Muscle layer of duodenum (tissue), 2 donors: Measurements from ENCODE around the gene LHPP.

Experiments
- H3K27ac ChIP-seq: one replicate; pipeline ENCODE4 v1.7.0; 2013; ENCODE audit warnings: mild to moderate bottlenecking, low read length
- H3K27me3 ChIP-seq: one replicate; pipeline ENCODE4 v1.7.0; 2013; ENCODE audit warnings: low read depth, mild to moderate bottlenecking, control low read depth, low read length
- H3K36me3 ChIP-seq, 2 donors: one replicate each; pipeline ENCODE4 v1.7.0; 2013; ENCODE audit warnings: low read length in 2 of 2, control low read depth in 1 of 2, mild to moderate bottlenecking in 1 of 2; ENCODE audit not compliant: insufficient read depth in 2 of 2, control insufficient read depth in 1 of 2
- H3K4me1 ChIP-seq, 2 donors: one replicate each; pipeline ENCODE4 v1.7.0; 2013; ENCODE audit warnings: low read length in 2 of 2, mild to moderate bottlenecking in 2 of 2, control low read depth in 1 of 2, moderate library complexity in 1 of 2; ENCODE audit not compliant: insufficient read depth in 2 of 2, control insufficient read depth in 1 of 2
- H3K4me3 ChIP-seq, 2 donors: one replicate each; pipeline ENCODE4 v1.7.0; 2013; ENCODE audit warnings: low read length in 2 of 2, low read depth in 1 of 2, mild to moderate bottlenecking in 1 of 2
- H3K9me3 ChIP-seq, 2 donors: one replicate each; pipeline ENCODE4 v1.7.0; 2013; ENCODE audit warnings: low read length in 2 of 2, control low read depth in 1 of 2, mild to moderate bottlenecking in 1 of 2; ENCODE audit not compliant: control insufficient read depth in 1 of 2
- donor health status: healthy.

The LHPP gene

GRCh38 chr10:124449170-124450011, 12.2 kb upstream of the LHPP start:
- Histone ChIP-seq H3K4me1 (peaks cover 0 to 36% of the 10 kb centered on the region in 2 donors), H3K27ac (no peak overlapping the region), H3K4me3 (peak overlapping the region in 1 of 2 donors; percentile 53), H3K9me3 (no peaks in the 10 kb centered on the region), H3K36me3 (no peaks in the 10 kb centered on the region), H3K27me3 (peaks cover 38% of the 10 kb centered on the region)

GRCh38 chr10:124450012-124450782, 11.4 kb upstream of the LHPP start, which contains the start of gene NKX1-2:
TSS of gene NKX1-2 (minus strand) at chr10:124450035. CDS start at chr10:124449943, 92 bp downstream.
- Histone ChIP-seq H3K27me3 (peaks cover 38% of the 10 kb centered on the region), H3K4me1 (peaks cover 0 to 36% of the 10 kb centered on the region in 2 donors), H3K9me3 (no peaks in the 10 kb centered on the region), H3K4me3 (peak within 1 kb of the TSS in 1 of 2 donors; percentile 53), H3K36me3 (no peaks in the 10 kb centered on the region), H3K27ac (no peak within 1 kb of the TSS)

DNA sequence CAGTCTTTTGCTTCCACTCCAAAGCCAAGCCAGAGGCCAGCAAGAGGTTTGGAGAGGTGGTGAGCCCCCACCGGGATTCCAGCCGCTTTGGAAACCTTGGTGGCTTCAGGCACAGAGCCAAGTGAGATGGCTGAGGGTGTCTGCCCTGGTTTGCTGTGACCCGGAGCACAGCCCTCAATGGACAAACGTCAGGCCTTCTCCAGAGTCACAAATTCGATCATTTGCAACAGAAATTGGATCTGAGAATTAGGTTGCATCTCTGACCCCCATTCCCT, 10.9 kb upstream of the LHPP start:
- Histone ChIP-seq H3K27me3 (peaks cover 37% of the 10 kb centered on the region), H3K36me3 (no peaks in the 10 kb centered on the region), H3K9me3 (no peaks in the 10 kb centered on the region), H3K27ac (no peak overlapping the region), H3K4me1 (peaks cover 0 to 36% of the 10 kb centered on the region in 2 donors), H3K4me3 (no peak overlapping the region)

GRCh38 chr10:124451276-124451675, 10.3 kb upstream of the LHPP start:
- Histone ChIP-seq H3K4me1 (peaks cover 0 to 36% of the 10 kb centered on the region in 2 donors), H3K4me3 (no peak overlapping the region), H3K36me3 (no peaks in the 10 kb centered on the region), H3K9me3 (no peaks in the 10 kb centered on the region), H3K27ac (no peak overlapping the region), H3K27me3 (peaks cover 31% of the 10 kb centered on the region)

DNA sequence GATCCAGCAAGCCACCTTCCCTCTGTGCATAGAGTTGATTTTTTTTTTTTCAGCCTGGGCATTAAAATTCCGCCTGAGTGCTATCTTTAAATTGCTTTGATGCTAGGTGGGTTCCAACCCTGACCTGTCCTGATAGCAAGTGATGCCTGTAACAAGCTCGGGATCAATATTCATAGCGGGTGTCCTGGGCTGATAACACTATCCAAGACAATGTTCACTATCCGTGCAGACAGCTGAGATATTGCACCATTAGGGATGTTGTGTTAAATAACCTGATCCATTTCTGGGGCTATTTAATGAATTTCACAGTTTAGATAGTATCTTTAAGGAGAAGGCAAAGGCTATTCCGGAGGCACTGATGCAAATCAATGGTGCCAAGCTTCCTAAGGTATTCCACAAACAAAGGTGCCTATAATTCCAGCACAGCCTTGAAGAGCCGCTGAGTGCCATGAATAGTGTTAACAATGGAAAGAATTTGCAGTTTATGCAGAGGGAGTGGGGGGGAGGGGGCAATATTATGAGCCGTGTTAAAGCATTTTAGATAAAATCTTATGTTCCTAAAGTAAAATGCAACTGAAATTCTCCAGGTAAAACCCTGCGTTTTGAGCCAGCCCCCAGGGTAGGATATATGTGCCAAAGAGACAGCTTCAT, 7.5 kb upstream of the LHPP start:
- H3K36me3 ChIP-seq = no peaks in the 10 kb centered on the region
- peaks cover 15% of the 10 kb centered on the region for H3K27me3 ChIP-seq
- no peak overlapping the region for H3K4me3 ChIP-seq
- H3K9me3 ChIP-seq = no peaks in the 10 kb centered on the region
- H3K27ac ChIP-seq = no peak overlapping the region
- peaks cover 0 to 13% of the 10 kb centered on the region in 2 donors for H3K4me1 ChIP-seq

DNA sequence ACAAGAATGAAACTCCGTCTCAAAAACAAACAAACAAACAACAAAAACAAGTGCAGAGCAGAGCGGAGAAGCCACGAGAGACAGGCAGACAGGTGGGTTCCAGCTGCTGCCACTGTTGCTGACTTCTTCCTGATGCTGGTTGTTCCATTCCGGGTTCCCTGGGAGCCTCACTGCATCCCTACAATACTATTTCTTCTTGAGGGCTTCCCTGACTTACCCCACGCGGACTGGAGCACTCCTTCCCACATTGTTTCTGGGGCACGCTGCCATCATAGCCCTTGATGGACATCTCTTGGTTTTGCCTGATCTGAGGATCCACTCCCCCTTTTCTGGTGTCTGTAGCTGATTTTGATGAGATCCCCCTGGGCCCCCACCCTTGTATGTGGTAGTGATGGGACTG, 6.2 kb upstream of the LHPP start:
- Histone ChIP-seq H3K4me1 (no peaks in the 10 kb centered on the region), H3K27me3 (peaks cover 7% of the 10 kb centered on the region), H3K9me3 (no peaks in the 10 kb centered on the region), H3K27ac (no peak overlapping the region), H3K4me3 (no peak overlapping the region), H3K36me3 (no peaks in the 10 kb centered on the region)

GRCh38 chr10:124458473-124458872, 3.1 kb upstream of the LHPP start:
- H3K4me3 ChIP-seq = no peak overlapping the region
- no peak overlapping the region for H3K27ac ChIP-seq
- no peaks in the 10 kb centered on the region for H3K27me3 ChIP-seq
- H3K36me3 ChIP-seq = no peaks in the 10 kb centered on the region
- no peaks in the 10 kb centered on the region for H3K9me3 ChIP-seq
- peaks cover 0 to 3% of the 10 kb centered on the region in 2 donors for H3K4me1 ChIP-seq

GRCh38 chr10:124458889-124459288, 2.7 kb upstream of the LHPP start:
- Histone ChIP-seq H3K36me3 (no peaks in the 10 kb centered on the region), H3K4me1 (peaks cover 0 to 3% of the 10 kb centered on the region in 2 donors), H3K9me3 (no peaks in the 10 kb centered on the region), H3K27me3 (no peaks in the 10 kb centered on the region), H3K27ac (no peak overlapping the region), H3K4me3 (no peak overlapping the region)

GRCh38 chr10:124459395-124459794, 2.2 kb upstream of the LHPP start:
- H3K36me3 ChIP-seq = no peaks in the 10 kb centered on the region
- peaks cover 0 to 3% of the 10 kb centered on the region in 2 donors for H3K4me1 ChIP-seq
- no peaks in the 10 kb centered on the region for H3K27me3 ChIP-seq
- H3K9me3 ChIP-seq = no peaks in the 10 kb centered on the region
- H3K27ac ChIP-seq = no peak overlapping the region
- H3K4me3 ChIP-seq = no peak overlapping the region

GRCh38 chr10:124460144-124460543, 1.5 kb upstream of the LHPP start:
- Histone ChIP-seq H3K27me3 (no peaks in the 10 kb centered on the region), H3K9me3 (no peaks in the 10 kb centered on the region), H3K27ac (no peak overlapping the region), H3K4me3 (no peak overlapping the region), H3K36me3 (no peaks in the 10 kb centered on the region), H3K4me1 (peaks cover 0 to 3% of the 10 kb centered on the region in 2 donors)

DNA sequence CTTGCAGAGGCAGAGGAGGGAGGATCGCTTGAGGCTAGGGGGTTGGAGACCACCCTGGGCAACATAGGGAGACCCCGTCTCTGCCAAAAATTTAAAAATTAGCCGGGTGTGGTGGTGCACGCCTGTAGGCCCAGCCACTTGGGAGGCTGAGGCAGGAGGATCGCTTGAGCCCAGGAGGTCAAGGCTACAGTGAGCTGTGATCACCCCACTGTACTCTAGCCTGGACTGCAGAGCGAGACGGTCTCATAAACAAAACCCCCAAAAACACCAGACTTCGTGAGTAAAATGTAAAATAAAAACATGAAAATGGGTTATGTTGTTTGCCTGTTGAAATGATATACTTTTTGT, 699 bp downstream of the LHPP start:
- H3K4me1 ChIP-seq = peaks cover 0 to 18% of the 10 kb centered on the region in 2 donors
- H3K27me3 ChIP-seq = no peaks in the 10 kb centered on the region
- H3K27ac ChIP-seq = no peak overlapping the region
- H3K36me3 ChIP-seq = no peaks in the 10 kb centered on the region
- no peaks in the 10 kb centered on the region for H3K9me3 ChIP-seq
- H3K4me3 ChIP-seq = peak overlapping the region; percentile 55 to 74
